ENCODE data around the gene SNTA1. TPM values are rescaled to one million over a fixed set of nuclear protein-coding genes. Genes with fewer than 3 reads are reported as not detected.
"Not testable (repeated sequence)": the region's sequence is repeated elsewhere in the genome, so short reads cannot be mapped to it uniquely, and the experiment has no call there.

Gene SNTA1
- total and polyA plus RNA-seq, 4 experiments from 2014 or later: 5.1 to 9.2 (median 6.5) TPM

- peaks cover 16% of the 10 kb centered on the region for H3K4me1 ChIP-seq (ENCODE audit: insufficient read depth, low read length)
- CTCF ChIA-PET (ENCODE audit: partially characterized antibody): interaction anchor here (1.8 kb wide), 1 partner anchor 180 kb away, joined by 9 read pairs; no protein-coding TSS in a partner anchor
- Mint-ChIP-seq H3K27me3 (no peaks in the 10 kb centered on the region), H3K27ac (peak overlapping the region in 5 of 7 donors; percentile 10 to 84 (median 54)), H3K9me3 (no peaks in the 10 kb centered on the region), H3K4me3 (peak overlapping the region in 2 of 8 donors; percentile 12 to 15), H3K36me3 (peaks cover 0 to 7% of the 10 kb centered on the region in 2 donors), H3K4me1 (peaks cover 8 to 24% (median 17%) of the 10 kb centered on the region in 4 donors)
- H3K27ac ChIP-seq (ENCODE audit: low read depth, low read length): no peak overlapping the region
- no peaks in the 10 kb centered on the region for H3K9me3 ChIP-seq (ENCODE audit: control insufficient read depth in 1 of 2, low read length in 2 of 2)
- POLR2A ChIA-PET (ENCODE audit: partially characterized antibody): interaction anchor here (0.7 to 2.9 kb wide), 4 partner anchors 44 to 294 kb away, joined by 3 to 23 read pairs (median 18); partner anchors contain the start of genes PXMP4, SNTA1 and ZNF341
- H3K4me3 ChIP-seq (ENCODE audit: low read length in 2 of 2): no peak overlapping the region
- H3K36me3 ChIP-seq (ENCODE audit: insufficient read depth, low read length): no peaks in the 10 kb centered on the region
- DNase-seq: no peak
- H3K27me3 ChIP-seq (ENCODE audit: insufficient read depth, low read length): no peaks in the 10 kb centered on the region
- intact Hi-C loops (cut with micrococcal nuclease): no loop called here
Measured at GRCh38 chr20:33488201-33488600, 44.6 kb upstream of the SNTA1 start.

- H3K27me3 ChIP-seq (ENCODE audit: insufficient read depth, low read length); intact Hi-C loops (cut with micrococcal nuclease); POLR2A ChIA-PET (ENCODE audit: partially characterized antibody); H3K4me3 Mint-ChIP-seq; H3K4me1 ChIP-seq (ENCODE audit: insufficient read depth, low read length); DNase-seq; H3K27me3 Mint-ChIP-seq; H3K4me1 Mint-ChIP-seq; CTCF ChIA-PET (ENCODE audit: partially characterized antibody); H3K9me3 Mint-ChIP-seq; H3K4me3 ChIP-seq (ENCODE audit: low read length in 2 of 2); H3K27ac ChIP-seq (ENCODE audit: low read depth, low read length); H3K9me3 ChIP-seq (ENCODE audit: control insufficient read depth in 1 of 2, low read length in 2 of 2); H3K36me3 ChIP-seq (ENCODE audit: insufficient read depth, low read length); H3K36me3 Mint-ChIP-seq: not testable (repeated sequence)
- peak overlapping the region in 1 of 7 donors; percentile 43 for H3K27ac Mint-ChIP-seq
Measured at GRCh38 chr20:33483186-33483585, 39.6 kb upstream of the SNTA1 start.

GRCh38 chr20:33482581-33482980, 39.0 kb upstream of the SNTA1 start:
- no peaks in the 10 kb centered on the region for H3K36me3 ChIP-seq (ENCODE audit: insufficient read depth, low read length)
- Mint-ChIP-seq H3K36me3 (no peaks in the 10 kb centered on the region), H3K27ac (peak overlapping the region in 1 of 7 donors; percentile 43), H3K27me3 (no peaks in the 10 kb centered on the region), H3K4me1 (peaks cover 0 to 2% (median 0%) of the 10 kb centered on the region in 4 donors), H3K4me3 (no peak overlapping the region), H3K9me3 (no peaks in the 10 kb centered on the region)
- intact Hi-C loops (cut with micrococcal nuclease): no loop called here
- H3K9me3 ChIP-seq (ENCODE audit: control insufficient read depth in 1 of 2, low read length in 2 of 2): no peaks in the 10 kb centered on the region
- ChIA-PET POLR2A (ENCODE audit: partially characterized antibody) (no interaction called here), CTCF (ENCODE audit: partially characterized antibody) (no interaction called here)
- H3K27me3 ChIP-seq (ENCODE audit: insufficient read depth, low read length): no peaks in the 10 kb centered on the region
- no peak overlapping the region for H3K4me3 ChIP-seq (ENCODE audit: low read length in 2 of 2)
- no peaks in the 10 kb centered on the region for H3K4me1 ChIP-seq (ENCODE audit: insufficient read depth, low read length)
- DNase-seq: no peak
- no peak overlapping the region for H3K27ac ChIP-seq (ENCODE audit: low read depth, low read length)

GRCh38 chr20:33481431-33481941, 37.9 kb upstream of the SNTA1 start:
- POLR2A ChIA-PET (ENCODE audit: partially characterized antibody): no interaction called here
- H3K9me3 ChIP-seq (ENCODE audit: control insufficient read depth in 1 of 2, low read length in 2 of 2): no peaks in the 10 kb centered on the region
- no peak overlapping the region for H3K4me3 Mint-ChIP-seq
- no peak overlapping the region for H3K4me3 ChIP-seq (ENCODE audit: low read length in 2 of 2)
- no peak for DNase-seq
- no peaks in the 10 kb centered on the region for H3K4me1 ChIP-seq (ENCODE audit: insufficient read depth, low read length)
- intact Hi-C loops (cut with micrococcal nuclease): no loop called here
- H3K9me3 Mint-ChIP-seq: no peaks in the 10 kb centered on the region
- H3K4me1 Mint-ChIP-seq: peaks cover 0 to 2% (median 0%) of the 10 kb centered on the region in 4 donors
- no peak overlapping the region for H3K27ac Mint-ChIP-seq
- no peaks in the 10 kb centered on the region for H3K36me3 ChIP-seq (ENCODE audit: insufficient read depth, low read length)
- H3K36me3 Mint-ChIP-seq: no peaks in the 10 kb centered on the region
- H3K27ac ChIP-seq (ENCODE audit: low read depth, low read length): no peak overlapping the region
- H3K27me3 ChIP-seq (ENCODE audit: insufficient read depth, low read length): no peaks in the 10 kb centered on the region
- H3K27me3 Mint-ChIP-seq: no peaks in the 10 kb centered on the region
- CTCF ChIA-PET (ENCODE audit: partially characterized antibody): no interaction called here

- no peak overlapping the region for H3K4me3 ChIP-seq (ENCODE audit: low read length in 2 of 2)
- Mint-ChIP-seq H3K9me3 (no peaks in the 10 kb centered on the region), H3K4me1 (peaks cover 0 to 2% (median 0%) of the 10 kb centered on the region in 4 donors), H3K27me3 (no peaks in the 10 kb centered on the region), H3K27ac (no peak overlapping the region), H3K36me3 (no peaks in the 10 kb centered on the region), H3K4me3 (no peak overlapping the region)
- POLR2A ChIA-PET (ENCODE audit: partially characterized antibody): interaction anchor here (1.6 kb wide), 1 partner anchor 10 kb away, joined by 6 read pairs; the partner anchor contains the start of gene CBFA2T2
- H3K4me1 ChIP-seq (ENCODE audit: insufficient read depth, low read length): no peaks in the 10 kb centered on the region
- no peaks in the 10 kb centered on the region for H3K36me3 ChIP-seq (ENCODE audit: insufficient read depth, low read length)
- intact Hi-C loops (cut with micrococcal nuclease): no loop called here
- H3K27ac ChIP-seq (ENCODE audit: low read depth, low read length): no peak overlapping the region
- CTCF ChIA-PET (ENCODE audit: partially characterized antibody): interaction anchor here (1.3 kb wide), 1 partner anchor 200 kb away, joined by 4 read pairs; no protein-coding TSS in a partner anchor
- H3K9me3 ChIP-seq (ENCODE audit: control insufficient read depth in 1 of 2, low read length in 2 of 2): no peaks in the 10 kb centered on the region
- no peak for DNase-seq
- H3K27me3 ChIP-seq (ENCODE audit: insufficient read depth, low read length): no peaks in the 10 kb centered on the region
Measured at GRCh38 chr20:33480048-33480447, 36.5 kb upstream of the SNTA1 start.

GRCh38 chr20:33477386-33478234, 34.0 kb upstream of the SNTA1 start:
- Histone ChIP-seq H3K9me3 (ENCODE audit: control insufficient read depth in 1 of 2, low read length in 2 of 2) (no peaks in the 10 kb centered on the region), H3K27ac (ENCODE audit: low read depth, low read length) (no peak overlapping the region), H3K36me3 (ENCODE audit: insufficient read depth, low read length) (no peaks in the 10 kb centered on the region), H3K4me1 (ENCODE audit: insufficient read depth, low read length) (no peaks in the 10 kb centered on the region), H3K4me3 (ENCODE audit: low read length in 2 of 2) (no peak overlapping the region), H3K27me3 (ENCODE audit: insufficient read depth, low read length) (no peaks in the 10 kb centered on the region)
- DNase-seq: no peak
- peaks cover 0 to 2% (median 0%) of the 10 kb centered on the region in 4 donors for H3K4me1 Mint-ChIP-seq
- CTCF ChIA-PET (ENCODE audit: partially characterized antibody): no interaction called here
- H3K36me3 Mint-ChIP-seq: no peaks in the 10 kb centered on the region
- H3K27me3 Mint-ChIP-seq: no peaks in the 10 kb centered on the region
- H3K4me3 Mint-ChIP-seq: no peak overlapping the region
- POLR2A ChIA-PET (ENCODE audit: partially characterized antibody): no interaction called here
- peak overlapping the region in 1 of 7 donors; percentile 24 for H3K27ac Mint-ChIP-seq
- H3K9me3 Mint-ChIP-seq: no peaks in the 10 kb centered on the region
- intact Hi-C loops (cut with micrococcal nuclease): no loop called here

GRCh38 chr20:33475381-33476152, 32.0 kb upstream of the SNTA1 start:
- H3K4me1 ChIP-seq (ENCODE audit: insufficient read depth, low read length): no peaks in the 10 kb centered on the region
- H3K9me3 Mint-ChIP-seq: no peaks in the 10 kb centered on the region
- no peak for DNase-seq
- H3K27ac Mint-ChIP-seq: no peak overlapping the region
- H3K4me1 Mint-ChIP-seq: peaks cover 0 to 2% (median 0%) of the 10 kb centered on the region in 4 donors
- POLR2A ChIA-PET (ENCODE audit: partially characterized antibody): no interaction called here
- H3K36me3 ChIP-seq (ENCODE audit: insufficient read depth, low read length): no peaks in the 10 kb centered on the region
- H3K27me3 ChIP-seq (ENCODE audit: insufficient read depth, low read length): no peaks in the 10 kb centered on the region
- no peaks in the 10 kb centered on the region for H3K27me3 Mint-ChIP-seq
- H3K36me3 Mint-ChIP-seq: no peaks in the 10 kb centered on the region
- H3K27ac ChIP-seq (ENCODE audit: low read depth, low read length): no peak overlapping the region
- intact Hi-C loops (cut with micrococcal nuclease): no loop called here
- no peaks in the 10 kb centered on the region for H3K9me3 ChIP-seq (ENCODE audit: control insufficient read depth in 1 of 2, low read length in 2 of 2)
- CTCF ChIA-PET (ENCODE audit: partially characterized antibody): no interaction called here
- H3K4me3 Mint-ChIP-seq: no peak overlapping the region
- H3K4me3 ChIP-seq (ENCODE audit: low read length in 2 of 2): no peak overlapping the region

Data from CD4-positive, alpha-beta memory T cell (primary cell).